PFSK-1 (cell line): ENCODE measurements around the gene HAGH.

Source experiments
- FOXP2 ChIP-seq: optimal IDR thresholded peaks from 2 replicates; pipeline ENCODE3; 2011; ENCODE audit warnings: borderline replicate concordance, control low read depth, inconsistent platforms; ENCODE audit not compliant: insufficient read depth; ENCODE audit errors: extremely low read length, extremely low read depth
- POLR2AphosphoS5 ChIP-seq: IDR thresholded peaks from 2 replicates; pipeline ENCODE4 v1.6.1; 2012; ENCODE audit warnings: low read depth, mild to moderate bottlenecking, control low read depth, low read length, moderate library complexity
- REST ChIP-seq, 2 experiments: IDR thresholded peaks; 2 replicates each; pipeline versions ENCODE4 v1.6.1 to v1.8.0; 2011 to 2012; ENCODE audit warnings: low read depth in 2 of 2, low read length in 2 of 2, control low read depth in 1 of 2, inconsistent platforms in 1 of 2, mild to moderate bottlenecking in 1 of 2, moderate library complexity in 1 of 2; ENCODE audit not compliant: insufficient read depth in 1 of 2
- SIN3A ChIP-seq: IDR thresholded peaks from 2 replicates; pipeline ENCODE4 v1.6.1; 2012; ENCODE audit warnings: mild to moderate bottlenecking, low read length, moderate library complexity, borderline replicate concordance; ENCODE audit not compliant: insufficient read depth
- TAF1 ChIP-seq: IDR thresholded peaks from 2 replicates; pipeline ENCODE4 v1.6.1; 2012; ENCODE audit warnings: low read length, control low read depth, borderline replicate concordance; ENCODE audit not compliant: insufficient read depth

HAGH gene

GRCh38 chr16:1757714-1758461 lies 68.7 kb downstream of the HAGH start:
- TF ChIP-seq REST (IDR thresholded peaks at IDR 0.05; ENCODE audit: insufficient read depth in 1 of 2, low read depth in 2 of 2, low read length in 2 of 2), result no peak
- no peak for TF ChIP-seq SIN3A
- TF ChIP-seq POLR2AphosphoS5, result no peak; the same call in 1 of the 2 replicates
- no peak for TF ChIP-seq FOXP2
- TF ChIP-seq TAF1, result no peak
